ENCODE results near the gene OR2H2. TPM values are rescaled to one million over a fixed set of nuclear protein-coding genes. Genes with fewer than 3 reads are reported as not detected.

Gene OR2H2
- polyA plus RNA-seq, 1 experiment = not detected

DNA sequence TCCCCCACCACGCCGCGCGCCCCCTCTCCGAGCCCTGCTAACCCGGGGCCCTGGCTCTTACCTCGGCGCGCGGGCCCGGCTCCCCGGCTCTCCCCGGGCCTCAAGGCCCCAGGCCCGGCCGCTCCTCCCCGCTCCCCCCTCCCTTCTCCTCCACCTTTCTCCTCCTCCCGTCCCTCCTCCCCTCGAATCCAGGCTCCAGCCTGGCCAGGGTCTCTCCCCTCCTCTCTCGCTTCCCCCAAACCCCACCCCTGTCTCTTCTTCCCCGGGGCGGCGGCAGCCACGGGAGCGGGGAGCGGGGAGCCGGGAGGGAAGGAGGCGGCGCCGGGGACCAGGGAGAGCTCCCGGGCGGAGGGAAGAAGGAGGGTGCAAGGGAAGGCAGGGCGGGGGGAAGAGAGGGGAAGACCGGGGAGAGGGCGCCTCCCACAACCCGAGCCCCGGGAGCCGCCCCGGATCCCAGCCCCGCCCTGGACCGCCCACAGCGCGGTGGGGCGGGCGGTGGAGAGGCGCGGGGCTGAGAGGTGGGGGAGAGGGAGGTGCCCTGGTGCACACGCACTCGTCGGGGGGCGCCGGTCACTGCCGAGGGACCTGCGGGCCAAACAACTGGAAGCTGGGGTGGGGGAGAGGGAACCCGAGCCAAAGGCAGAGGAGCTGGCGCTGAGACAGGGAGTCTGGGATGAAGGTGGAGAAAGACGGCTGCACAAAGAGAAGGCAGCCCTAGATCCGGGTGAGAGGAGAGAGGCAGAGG lies 48.0 kb downstream of the OR2H2 start, which contains the start of gene GABBR1:
Gene GABBR1 (minus strand): TSS at position 395 of the 745 bp plus-strand sequence. CDS start 798 bp downstream, outside the sequence.
- Histone ChIP-seq H3K4me3 (ENCODE audit: low read depth, low read length) (peak within 1 kb of the TSS; percentile 80), H3K36me3 (ENCODE audit: control insufficient read depth, insufficient read depth, low read length) (no peaks in the 10 kb centered on the region), H3K27me3 (ENCODE audit: control insufficient read depth, insufficient read depth, low read length) (no peaks in the 10 kb centered on the region; the same call in 1 of the 2 replicates)
- POLR2A ChIA-PET = interaction anchor here (0.6 to 1.4 kb wide), 3 partner anchors 15 to 580 kb away, joined by 4 to 10 read pairs (median 6); no protein-coding TSS in a partner anchor
- CTCF ChIA-PET = interaction anchor here (0.8 to 2.9 kb wide), 6 partner anchors 8 to 120 kb away, joined by 3 to 22 read pairs (median 9); no protein-coding TSS in a partner anchor
- TF ChIP-seq, protein P1, sequence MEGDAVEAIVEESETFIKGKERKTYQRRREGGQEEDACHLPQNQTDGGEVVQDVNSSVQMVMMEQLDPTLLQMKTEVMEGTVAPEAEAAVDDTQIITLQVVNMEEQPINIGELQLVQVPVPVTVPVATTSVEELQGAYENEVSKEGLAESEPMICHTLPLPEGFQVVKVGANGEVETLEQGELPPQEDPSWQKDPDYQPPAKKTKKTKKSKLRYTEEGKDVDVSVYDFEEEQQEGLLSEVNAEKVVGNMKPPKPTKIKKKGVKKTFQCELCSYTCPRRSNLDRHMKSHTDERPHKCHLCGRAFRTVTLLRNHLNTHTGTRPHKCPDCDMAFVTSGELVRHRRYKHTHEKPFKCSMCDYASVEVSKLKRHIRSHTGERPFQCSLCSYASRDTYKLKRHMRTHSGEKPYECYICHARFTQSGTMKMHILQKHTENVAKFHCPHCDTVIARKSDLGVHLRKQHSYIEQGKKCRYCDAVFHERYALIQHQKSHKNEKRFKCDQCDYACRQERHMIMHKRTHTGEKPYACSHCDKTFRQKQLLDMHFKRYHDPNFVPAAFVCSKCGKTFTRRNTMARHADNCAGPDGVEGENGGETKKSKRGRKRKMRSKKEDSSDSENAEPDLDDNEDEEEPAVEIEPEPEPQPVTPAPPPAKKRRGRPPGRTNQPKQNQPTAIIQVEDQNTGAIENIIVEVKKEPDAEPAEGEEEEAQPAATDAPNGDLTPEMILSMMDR (IDR thresholded peaks at IDR 0.05; ENCODE audit: insufficient read depth, low read depth, low read length) = no peak
- DNase-seq (ENCODE audit: low read depth) = peak; percentile 53

DNA sequence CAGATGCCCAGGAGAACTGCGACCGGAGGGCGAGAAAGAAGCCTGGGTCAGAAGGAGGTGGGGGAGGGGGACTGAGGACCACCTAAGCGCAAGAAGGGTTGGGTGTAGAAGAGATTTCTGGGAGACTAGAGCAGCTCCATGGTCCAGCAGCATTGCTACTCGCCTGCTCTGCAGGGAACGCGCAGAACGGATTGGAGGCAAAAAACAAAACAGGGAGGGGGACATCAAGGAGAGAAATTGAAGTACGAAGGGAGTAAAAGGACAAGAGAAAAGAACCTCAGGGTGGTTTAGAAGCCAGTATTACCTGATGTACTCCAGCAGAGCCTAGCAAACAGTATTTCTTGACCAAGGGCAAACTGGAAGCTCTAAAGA lies 48.6 kb downstream of the OR2H2 start:
- POLR2A ChIA-PET = interaction anchor here (0.6 to 1.4 kb wide), 2 partner anchors 16 to 579 kb away, joined by 6 to 10 read pairs; no protein-coding TSS in a partner anchor

DNA sequence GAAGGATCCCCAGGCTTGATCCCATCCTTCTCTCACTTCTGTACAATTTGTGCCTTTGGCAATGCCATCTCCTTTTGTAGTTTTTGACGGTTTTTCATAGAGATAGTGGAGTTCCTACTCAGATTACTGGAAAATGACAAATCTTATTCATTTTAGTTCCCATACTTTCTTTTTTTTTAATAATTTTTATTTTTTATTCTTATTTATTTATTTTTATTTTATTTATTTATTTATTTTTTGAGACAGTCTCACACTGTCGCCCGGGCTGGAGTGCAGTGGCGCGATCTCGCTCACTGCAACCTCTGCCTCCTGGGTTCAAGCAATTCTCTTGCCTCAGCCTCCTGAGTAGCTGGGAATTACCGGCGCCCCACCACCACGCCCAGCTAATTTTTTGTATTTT lies 52.3 kb downstream of the OR2H2 start:
- Histone ChIP-seq H3K4me3 (ENCODE audit: low read depth, low read length) (no peak overlapping the region), H3K36me3 (ENCODE audit: control insufficient read depth, insufficient read depth, low read length) (no peaks in the 10 kb centered on the region), H3K27me3 (ENCODE audit: control insufficient read depth, insufficient read depth, low read length) (no peaks in the 10 kb centered on the region; the same call in 1 of the 2 replicates)
- no peak for DNase-seq (ENCODE audit: low read depth)
- CTCF ChIA-PET = interaction anchor here (6.9 kb wide), 1 partner anchor 15 kb away, joined by 81 read pairs; no protein-coding TSS in a partner anchor
- POLR2A ChIA-PET = no interaction called here
- TF ChIP-seq, protein P1 (IDR thresholded peaks at IDR 0.05; ENCODE audit: insufficient read depth, low read depth, low read length) = no peak

More for the DNA sequence above, 48.6 kb downstream of the OR2H2 start:
- Histone ChIP-seq H3K4me3 (ENCODE audit: low read depth, low read length) (peak overlapping the region; percentile 80), H3K27me3 (ENCODE audit: control insufficient read depth, insufficient read depth, low read length) (no peaks in the 10 kb centered on the region; the same call in 1 of the 2 replicates), H3K36me3 (ENCODE audit: control insufficient read depth, insufficient read depth, low read length) (no peaks in the 10 kb centered on the region)
- CTCF ChIA-PET = interaction anchor here (0.8 to 2.9 kb wide), 6 partner anchors 9 to 120 kb away, joined by 3 to 22 read pairs (median 9); no protein-coding TSS in a partner anchor
- TF ChIP-seq, protein P1 (IDR thresholded peaks at IDR 0.05; ENCODE audit: insufficient read depth, low read depth, low read length) = no peak
- DNase-seq (ENCODE audit: low read depth) = no peak

Small RNAs within 50 kb of the gene (small RNA-seq; reads per million reads assigned to genes)
- gene SNORD32B (ENCODE audit: insufficient read length, low read depth, low replicate concordance) (not detected), gene SUMO2P1 (ENCODE audit: insufficient read length, low read depth, low replicate concordance) (not detected), gene TMEM183AP1 (ENCODE audit: insufficient read length, low read depth, low replicate concordance) (not detected)

Other genes starting within 250 kb of the OR2H2 start
- gene OR5V1, start 216.3 kb upstream of the OR2H2 start, polyA plus RNA-seq (2011; rRNA removed) = not detected in 2 replicates
- not detected in 2 replicates for gene OR12D3, start 209.8 kb upstream of the OR2H2 start, polyA plus RNA-seq (2011; rRNA removed)
- not detected in 2 replicates for gene OR12D2, start 189.5 kb upstream of the OR2H2 start, polyA plus RNA-seq (2011; rRNA removed)
- gene OR12D1, start 170.2 kb upstream of the OR2H2 start, polyA plus RNA-seq (2011; rRNA removed) = not detected in 2 replicates
- gene OR10C1, start 145.8 kb upstream of the OR2H2 start, polyA plus RNA-seq (2011; rRNA removed) = not detected in 2 replicates
- not detected in 2 replicates for gene OR11A1, start 128.1 kb upstream of the OR2H2 start, polyA plus RNA-seq (2011; rRNA removed)
- not detected in 2 replicates for gene OR2H1, start 128.0 kb upstream of the OR2H2 start, polyA plus RNA-seq (2011; rRNA removed)
- gene MAS1L, start 97.2 kb upstream of the OR2H2 start, polyA plus RNA-seq (2011; rRNA removed) = not detected in 2 replicates
- gene UBD, start 25.4 kb upstream of the OR2H2 start, polyA plus RNA-seq (2011; rRNA removed) = not detected in 2 replicates
- 14.5 and 16.3 TPM in 2 replicates for gene GABBR1, start 48.1 kb downstream of the OR2H2 start, polyA plus RNA-seq (2011; rRNA removed)
- gene MOG, start 72.0 kb downstream of the OR2H2 start, polyA plus RNA-seq (2011; rRNA removed) = not detected in 2 replicates
- gene ZFP57, start 96.0 kb downstream of the OR2H2 start, polyA plus RNA-seq (2011; rRNA removed) = 0.27 and 0.32 TPM in 2 replicates
- gene HLA-F, start 138.3 kb downstream of the OR2H2 start, polyA plus RNA-seq (2011; rRNA removed) = 19.3 and 30.7 TPM in 2 replicates
- not detected in 2 replicates for gene HLA-G, start 242.7 kb downstream of the OR2H2 start, polyA plus RNA-seq (2011; rRNA removed)

Data from BJ (cell line).